ENCODE measurements around the gene RAB3GAP2. TPM values are rescaled to one million over a fixed set of nuclear protein-coding genes. Genes with fewer than 3 reads are reported as not detected.
"Not testable (repeated sequence)": the region's sequence is repeated elsewhere in the genome, so short reads cannot be mapped to it uniquely, and the experiment has no call there.

RAB3GAP2 gene
- polyA plus RNA-seq, 1 donor, result 20.4 TPM

GRCh38 chr1:220203816-220204215 lies 68.4 kb downstream of the RAB3GAP2 start:
- DNase-seq (ENCODE audit: low read depth), result no peak

- no peak for DNase-seq (ENCODE audit: low read depth)
Measured at GRCh38 chr1:220198186-220199005, 73.9 kb downstream of the RAB3GAP2 start.

GRCh38 chr1:220195701-220196100 lies 76.6 kb downstream of the RAB3GAP2 start:
- DNase-seq (ENCODE audit: low read depth), result no peak

- no peak for DNase-seq (ENCODE audit: low read depth)
Measured at GRCh38 chr1:220189750-220190347, 82.4 kb downstream of the RAB3GAP2 start.

- no peak for DNase-seq (ENCODE audit: low read depth)
Measured at GRCh38 chr1:220188538-220188937, 83.7 kb downstream of the RAB3GAP2 start.

GRCh38 chr1:220186752-220187151 lies 85.5 kb downstream of the RAB3GAP2 start:
- DNase-seq (ENCODE audit: low read depth), result no peak

GRCh38 chr1:220184506-220184905 lies 87.7 kb downstream of the RAB3GAP2 start:
- no peak for DNase-seq (ENCODE audit: low read depth)

GRCh38 chr1:220182656-220183055 lies 89.6 kb downstream of the RAB3GAP2 start:
- no peak for DNase-seq (ENCODE audit: low read depth)

- no peak for DNase-seq (ENCODE audit: low read depth)
Measured at GRCh38 chr1:220182111-220182510, 90.1 kb downstream of the RAB3GAP2 start.

GRCh38 chr1:220176540-220176939 lies 95.7 kb downstream of the RAB3GAP2 start:
- DNase-seq (ENCODE audit: low read depth), result no peak

GRCh38 chr1:220170836-220171526 lies 101.3 kb downstream of the RAB3GAP2 start:
- DNase-seq (ENCODE audit: low read depth), result no peak

- DNase-seq (ENCODE audit: low read depth), result not testable (repeated sequence)
Measured at GRCh38 chr1:220169887-220170286, 102.4 kb downstream of the RAB3GAP2 start.

GRCh38 chr1:220166853-220167252 lies 105.4 kb downstream of the RAB3GAP2 start:
- no peak for DNase-seq (ENCODE audit: low read depth)

GRCh38 chr1:220164517-220164916 lies 107.7 kb downstream of the RAB3GAP2 start:
- no peak for DNase-seq (ENCODE audit: low read depth)

- no peak for DNase-seq (ENCODE audit: low read depth)
Measured at GRCh38 chr1:220164116-220164515, 108.1 kb downstream of the RAB3GAP2 start.

- no peak for DNase-seq (ENCODE audit: low read depth)
Measured at GRCh38 chr1:220160027-220160426, 112.2 kb downstream of the RAB3GAP2 start.

GRCh38 chr1:220159041-220159440 lies 113.2 kb downstream of the RAB3GAP2 start:
- no peak for DNase-seq (ENCODE audit: low read depth)

GRCh38 chr1:220158530-220158929 lies 113.7 kb downstream of the RAB3GAP2 start:
- not testable (repeated sequence) for DNase-seq (ENCODE audit: low read depth)

GRCh38 chr1:220157738-220158137 lies 114.5 kb downstream of the RAB3GAP2 start:
- DNase-seq (ENCODE audit: low read depth), result no peak

GRCh38 chr1:220156620-220157146 lies 115.6 kb downstream of the RAB3GAP2 start:
- DNase-seq (ENCODE audit: low read depth), result no peak

GRCh38 chr1:220153147-220153546 lies 119.1 kb downstream of the RAB3GAP2 start:
- DNase-seq (ENCODE audit: low read depth), result no peak

GRCh38 chr1:220151454-220151853 lies 120.8 kb downstream of the RAB3GAP2 start:
- DNase-seq (ENCODE audit: low read depth), result no peak
